OCI-LY1 (cell line): ENCODE measurements around the gene GAL3ST2.

Source experiments
- H2AFZ ChIP-seq: fragments of 200-600 bp; sonication (generic), shearing (Covaris generic); 2 replicates; pipeline ENCODE4 v1.6.0; 2014; ENCODE audit warnings: antibody characterized with exemption, mild to moderate bottlenecking, low read length
- H3F3A ChIP-seq: fragments of 200-600 bp; sonication (generic), shearing (Covaris generic); 2 replicates; pipeline ENCODE4 v1.6.0; 2014; ENCODE audit warnings: mild to moderate bottlenecking, antibody characterized with exemption, low read length, moderate library complexity; ENCODE audit not compliant: insufficient read depth
- H3K27ac ChIP-seq: fragments of 200-600 bp; sonication (generic); 2 replicates; pipeline ENCODE4 v1.5.1; 2014; ENCODE audit warnings: low read length, mixed run types, mild to moderate bottlenecking, low read depth; ENCODE audit not compliant: poor library complexity, severe bottlenecking
- H3K27me3 ChIP-seq: fragments of 200-600 bp; sonication (generic); 2 replicates; pipeline ENCODE4 v1.6.0; 2014; ENCODE audit warnings: antibody characterized with exemption, mild to moderate bottlenecking, low read length, moderate library complexity; ENCODE audit not compliant: insufficient read depth
- H3K36me3 ChIP-seq: fragments of 200-600 bp; sonication (generic); 2 replicates; pipeline ENCODE4 v1.6.1; 2014; ENCODE audit warnings: mild to moderate bottlenecking, antibody characterized with exemption, low read length, moderate library complexity, mixed read lengths; ENCODE audit not compliant: insufficient read depth
- H3K4me1 ChIP-seq: fragments of 200-600 bp; sonication (generic); 2 replicates; pipeline ENCODE4 v1.5.1; 2014; ENCODE audit warnings: mild to moderate bottlenecking, low read length, moderate library complexity; ENCODE audit not compliant: insufficient read depth, severe bottlenecking
- H3K4me2 ChIP-seq: fragments of 200-600 bp; sonication (generic), shearing (Covaris generic); 2 replicates; pipeline ENCODE4 v1.6.1; 2014; ENCODE audit warnings: low read length
- H3K4me3 ChIP-seq: fragments of 200-600 bp; sonication (generic); 2 replicates; pipeline ENCODE4 v1.5.1; 2014; ENCODE audit warnings: low read length, low read depth, mild to moderate bottlenecking, mixed read lengths; ENCODE audit not compliant: poor library complexity, severe bottlenecking
- H3K79me2 ChIP-seq: fragments of 200-600 bp; shearing (Covaris generic); 2 replicates; pipeline ENCODE4 v1.6.1; 2016; ENCODE audit warnings: mixed run types, low read length, mixed read lengths; ENCODE audit not compliant: insufficient read depth
- H3K9ac ChIP-seq: fragments of 200-600 bp; sonication (generic), shearing (Covaris generic); 2 replicates; pipeline ENCODE4 v1.6.1; 2014; ENCODE audit warnings: mild to moderate bottlenecking, low read length, mixed read lengths
- H3K9me2 ChIP-seq: fragments of 200-600 bp; sonication (generic), shearing (Covaris generic); 2 replicates; pipeline ENCODE4 v1.6.1; 2014; ENCODE audit warnings: low read depth, mild to moderate bottlenecking, low read length, mixed read lengths
- H3K9me3 ChIP-seq: fragments of 200-600 bp; shearing (Covaris generic); 2 replicates; pipeline ENCODE4 v1.6.1; 2014; ENCODE audit warnings: low read length, mixed read lengths
- H4K20me1 ChIP-seq: fragments of 200-600 bp; sonication (generic), shearing (Covaris generic); 2 replicates; pipeline ENCODE4 v1.6.0; 2016; ENCODE audit warnings: mild to moderate bottlenecking, low read length; ENCODE audit not compliant: insufficient read depth
- EZH2 ChIP-seq: fragments of 200-600 bp; sonication (generic), shearing (Covaris generic); IDR thresholded peaks from 2 replicates; pipeline ENCODE4 v1.8.0; 2017; ENCODE audit warnings: borderline replicate concordance, mixed run types, mild to moderate bottlenecking, antibody characterized with exemption, low read length, moderate library complexity, mixed read lengths
- TF ChIP-seq, protein P1 (sequence below): fragments of 200-600 bp; sonication (generic), shearing (Covaris generic); IDR thresholded peaks from 2 replicates; pipeline ENCODE4 v1.5.1; 2017; ENCODE audit warnings: mild to moderate bottlenecking, antibody characterized with exemption, low read length, moderate library complexity, mixed read lengths

GAL3ST2 gene

GRCh38 chr2:241746084-241746483 is 30.5 kb upstream of the GAL3ST2 start:
- no peaks in the 10 kb centered on the region for H4K20me1 ChIP-seq
- H3K4me2 ChIP-seq, result no peak overlapping the region
- no peak overlapping the region for H3K27ac ChIP-seq
- no peak overlapping the region for H2AFZ ChIP-seq
- no peak overlapping the region for H3K4me3 ChIP-seq
- H3K9me2 ChIP-seq, result no peaks in the 10 kb centered on the region
- peaks cover 3% of the 10 kb centered on the region; the same call in 1 of the 2 replicates for H3K9me3 ChIP-seq
- no peak overlapping the region for H3K9ac ChIP-seq
- peaks cover 63% of the 10 kb centered on the region for H3K36me3 ChIP-seq
- no peaks in the 10 kb centered on the region for H3F3A ChIP-seq
- H3K27me3 ChIP-seq, result no peaks in the 10 kb centered on the region
- TF ChIP-seq, protein P1, sequence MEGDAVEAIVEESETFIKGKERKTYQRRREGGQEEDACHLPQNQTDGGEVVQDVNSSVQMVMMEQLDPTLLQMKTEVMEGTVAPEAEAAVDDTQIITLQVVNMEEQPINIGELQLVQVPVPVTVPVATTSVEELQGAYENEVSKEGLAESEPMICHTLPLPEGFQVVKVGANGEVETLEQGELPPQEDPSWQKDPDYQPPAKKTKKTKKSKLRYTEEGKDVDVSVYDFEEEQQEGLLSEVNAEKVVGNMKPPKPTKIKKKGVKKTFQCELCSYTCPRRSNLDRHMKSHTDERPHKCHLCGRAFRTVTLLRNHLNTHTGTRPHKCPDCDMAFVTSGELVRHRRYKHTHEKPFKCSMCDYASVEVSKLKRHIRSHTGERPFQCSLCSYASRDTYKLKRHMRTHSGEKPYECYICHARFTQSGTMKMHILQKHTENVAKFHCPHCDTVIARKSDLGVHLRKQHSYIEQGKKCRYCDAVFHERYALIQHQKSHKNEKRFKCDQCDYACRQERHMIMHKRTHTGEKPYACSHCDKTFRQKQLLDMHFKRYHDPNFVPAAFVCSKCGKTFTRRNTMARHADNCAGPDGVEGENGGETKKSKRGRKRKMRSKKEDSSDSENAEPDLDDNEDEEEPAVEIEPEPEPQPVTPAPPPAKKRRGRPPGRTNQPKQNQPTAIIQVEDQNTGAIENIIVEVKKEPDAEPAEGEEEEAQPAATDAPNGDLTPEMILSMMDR, result no peak
- TF ChIP-seq EZH2, result no peak
- no peaks in the 10 kb centered on the region for H3K4me1 ChIP-seq
- no peaks in the 10 kb centered on the region for H3K79me2 ChIP-seq

- Histone ChIP-seq H3K27ac (no peak overlapping the region), H3K79me2 (no peaks in the 10 kb centered on the region), H3F3A (no peaks in the 10 kb centered on the region), H3K9ac (no peak overlapping the region), H3K9me2 (no peaks in the 10 kb centered on the region), H3K27me3 (no peaks in the 10 kb centered on the region), H3K4me1 (no peaks in the 10 kb centered on the region), H3K4me3 (no peak overlapping the region), H3K9me3 (peaks cover 3% of the 10 kb centered on the region; the same call in 1 of the 2 replicates), H4K20me1 (no peaks in the 10 kb centered on the region), H3K36me3 (peaks cover 65% of the 10 kb centered on the region), H3K4me2 (no peak overlapping the region), H2AFZ (no peak overlapping the region)
- TF ChIP-seq EZH2, result no peak
- TF ChIP-seq, protein P1, result no peak
These were observed 28.0 kb upstream of the GAL3ST2 start for GRCh38 chr2:241748468-241749256.

DNA sequence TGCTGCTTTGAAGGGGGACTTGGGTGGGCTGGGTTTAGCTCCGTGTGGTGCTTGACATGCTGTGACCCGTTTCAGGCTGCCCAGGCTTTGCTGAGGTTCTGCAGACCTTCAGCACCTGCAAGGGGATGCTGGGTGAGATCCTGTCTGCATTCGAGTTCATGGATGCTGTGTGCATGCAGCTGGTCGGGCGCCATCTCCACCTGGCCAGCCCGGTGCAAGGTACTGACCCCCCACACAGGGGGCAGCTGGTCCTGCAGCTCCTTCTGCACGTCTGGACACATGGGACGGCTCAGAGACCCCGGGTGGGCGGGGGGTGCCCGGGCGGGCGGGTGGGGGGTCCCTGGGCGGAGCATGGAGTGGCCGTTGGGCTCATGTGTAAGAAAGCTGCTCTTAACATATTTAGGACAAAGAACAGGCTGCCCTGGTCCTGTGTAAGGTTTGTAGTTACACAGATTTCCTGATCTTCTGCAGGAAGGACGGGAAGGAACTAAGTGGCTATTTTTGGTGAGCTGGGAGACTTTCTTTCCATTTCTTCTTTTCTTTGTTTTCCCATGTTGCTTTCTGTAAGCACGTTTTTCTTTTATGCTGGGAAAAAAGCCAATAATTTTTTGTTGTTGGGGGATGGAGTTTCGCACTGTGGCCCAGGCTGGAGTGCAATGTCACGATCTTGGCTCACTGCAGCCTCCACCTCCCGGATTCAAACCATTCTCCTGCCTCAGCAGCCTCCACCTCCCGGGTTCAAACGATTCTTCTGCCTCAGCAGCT is 26.4 kb upstream of the GAL3ST2 start:
- Histone ChIP-seq H3K79me2 (no peaks in the 10 kb centered on the region), H3F3A (no peaks in the 10 kb centered on the region), H3K36me3 (peaks cover 55% of the 10 kb centered on the region), H3K9ac (no peak overlapping the region), H3K27ac (no peak overlapping the region), H3K9me3 (peaks cover 3% of the 10 kb centered on the region; the same call in 1 of the 2 replicates), H3K4me2 (no peak overlapping the region), H3K4me3 (no peak overlapping the region), H3K4me1 (no peaks in the 10 kb centered on the region), H3K9me2 (no peaks in the 10 kb centered on the region), H4K20me1 (no peaks in the 10 kb centered on the region), H2AFZ (no peak overlapping the region), H3K27me3 (no peaks in the 10 kb centered on the region)
- TF ChIP-seq, protein P1, result no peak
- TF ChIP-seq EZH2, result no peak
